Suppressor macrophage treated with lipopolysaccharide for 1 hour (primary cell): ENCODE results near the gene RAMP1.

Experiments used
- DNase-seq, 3 donors: peaks; one replicate each; pipeline ENCODE4 v3.0.0-alpha.2; 2020 to 2022

Gene RAMP1

DNA sequence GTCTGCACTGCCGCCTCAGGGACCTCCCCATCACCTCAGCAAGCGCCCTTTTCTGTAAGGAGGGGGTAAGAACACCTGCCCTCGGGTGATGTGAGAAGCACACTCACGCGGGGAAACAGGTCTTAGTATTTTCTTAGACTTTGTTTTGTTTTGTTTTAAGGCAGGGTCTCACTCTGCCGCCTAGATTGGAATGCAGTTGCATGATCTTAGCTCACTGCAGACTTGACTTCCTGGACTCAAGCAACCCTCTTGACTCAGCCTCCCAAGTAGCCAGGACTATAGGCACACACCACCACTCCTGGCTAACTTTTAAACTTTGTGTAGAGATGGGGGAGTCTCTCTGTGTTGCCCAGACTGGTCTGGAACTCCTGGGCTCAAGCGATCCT, 37.1 kb downstream of the RAMP1 start:
- no peak for DNase-seq

DNA sequence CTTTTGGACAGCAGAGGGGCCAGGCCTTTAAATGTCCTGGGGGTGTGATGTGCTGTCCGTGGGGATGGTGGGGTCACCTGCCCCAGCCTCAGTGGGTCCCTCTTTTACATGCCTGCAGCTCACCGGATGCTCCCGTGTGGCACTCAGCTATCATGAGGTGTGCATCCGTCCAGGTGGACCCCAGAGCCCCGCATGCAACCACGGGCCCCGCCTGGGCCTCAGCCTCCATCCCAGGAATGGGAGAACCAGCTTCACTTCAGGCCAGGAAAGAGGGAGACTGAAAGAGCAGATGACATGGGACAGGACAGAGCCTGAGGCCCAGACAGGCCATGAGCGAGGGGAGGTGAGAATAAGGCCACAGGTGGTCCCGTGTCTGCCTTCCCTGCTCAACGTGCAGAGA, 37.5 kb downstream of the RAMP1 start:
- no peak for DNase-seq

DNA sequence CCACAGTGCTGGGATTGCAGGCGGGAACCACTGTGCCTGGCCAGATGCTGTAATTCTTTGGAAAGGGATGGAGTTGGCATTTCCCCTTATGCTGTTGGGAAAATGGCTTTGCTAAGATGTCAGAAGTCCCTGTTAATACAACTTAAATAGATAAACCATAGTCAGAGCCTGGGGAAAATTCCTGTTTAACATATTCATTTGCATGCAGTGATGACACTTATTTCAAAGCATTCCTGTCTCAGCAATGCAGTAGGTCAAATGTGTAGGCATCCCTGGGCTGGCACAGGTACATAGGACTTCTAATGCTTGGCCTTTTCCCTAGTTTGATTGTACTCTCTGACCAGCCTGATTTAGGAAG, 38.6 kb downstream of the RAMP1 start:
- DNase-seq, result peak in 1 of 3 donors; percentile 46

DNA sequence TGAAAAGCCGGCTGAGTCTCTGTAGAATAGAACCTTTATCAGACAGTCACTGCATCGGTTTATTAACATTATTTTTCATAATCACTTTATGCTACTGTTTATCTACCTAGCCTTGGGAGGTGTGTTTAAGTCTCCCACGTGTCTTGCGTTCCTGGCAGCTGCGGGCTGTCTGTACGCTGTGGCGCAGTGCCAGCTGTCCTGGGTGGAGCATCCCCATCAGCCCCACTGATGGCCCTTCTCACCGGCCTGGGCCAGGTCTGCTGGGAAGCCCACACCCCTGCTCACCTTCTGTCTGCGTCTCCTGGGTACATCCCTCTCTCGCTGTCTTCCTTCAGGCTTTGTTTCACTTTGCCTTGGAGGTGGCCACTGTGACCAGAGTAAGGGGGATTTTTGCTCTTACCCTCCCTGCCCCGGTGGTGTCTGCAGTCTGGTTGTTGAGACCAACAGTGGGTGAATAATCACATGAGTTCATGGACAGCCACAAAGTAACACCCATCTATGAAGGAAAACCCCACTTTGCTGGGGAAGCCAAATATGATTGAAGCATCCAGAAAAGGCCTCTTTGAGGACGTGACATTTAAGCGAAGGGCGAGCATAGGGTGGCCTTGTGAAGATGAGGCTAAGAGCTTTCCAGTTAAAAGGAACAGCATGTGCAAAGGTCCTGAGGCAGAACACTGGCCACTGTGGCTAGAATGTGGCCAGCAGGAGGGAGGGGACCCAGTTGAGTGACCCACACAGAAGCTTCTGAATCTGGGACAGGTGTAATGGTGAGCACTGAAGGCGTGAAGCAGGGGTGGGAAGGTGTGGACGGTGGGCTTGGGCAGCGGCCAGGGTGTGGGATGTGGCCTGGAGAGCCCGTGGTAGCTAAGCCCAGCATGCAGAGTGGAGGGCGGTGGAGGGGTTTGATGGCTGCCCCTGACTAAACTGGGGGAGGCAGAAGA, 41.7 kb downstream of the RAMP1 start:
- peak in 2 of 3 donors; percentile 14 to 38 for DNase-seq

DNA sequence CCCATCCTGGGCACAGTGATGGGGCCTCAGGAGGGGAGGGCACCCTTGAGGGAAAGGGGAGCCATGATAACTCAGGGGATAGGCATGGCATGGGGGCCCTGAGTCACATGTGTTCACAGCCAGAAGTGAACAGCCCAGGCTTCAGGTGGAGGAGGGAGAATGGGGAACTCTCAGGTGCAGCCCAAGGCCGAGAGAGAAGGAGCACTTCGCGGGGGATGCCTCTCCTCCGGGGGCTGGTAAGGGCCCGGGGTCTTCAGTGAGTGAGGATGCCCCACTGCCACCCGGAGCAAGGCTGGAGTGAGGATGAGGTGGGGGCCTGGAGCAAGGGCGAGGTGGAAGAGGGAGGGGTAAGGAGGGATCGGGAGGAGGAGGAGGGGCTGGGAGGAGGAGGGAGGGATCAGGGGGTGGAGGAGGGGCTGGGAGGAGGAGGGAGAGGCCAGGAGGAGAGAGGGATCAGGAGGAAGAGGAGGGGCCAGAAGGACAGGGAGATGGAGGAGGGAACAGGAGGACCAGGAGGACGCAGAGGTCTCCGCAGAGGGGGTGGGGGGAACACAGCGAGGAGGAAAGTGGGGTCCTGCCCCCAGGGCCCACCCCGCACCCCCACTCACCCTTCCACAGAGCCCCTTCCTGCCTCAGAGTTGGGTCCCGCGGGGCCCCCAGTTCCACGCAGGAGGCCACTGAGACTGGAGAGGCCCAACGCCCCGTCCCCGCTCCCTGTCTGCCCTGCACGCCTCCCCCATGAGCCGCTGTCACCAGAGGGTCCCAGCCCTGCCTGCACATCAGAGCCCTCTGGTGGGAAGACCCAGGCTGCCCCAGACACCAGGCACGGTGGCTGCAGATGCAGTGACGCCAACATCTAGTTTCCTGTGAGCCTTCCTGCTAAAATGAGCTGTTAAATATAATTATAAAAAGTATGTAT, 42.8 kb downstream of the RAMP1 start:
- no peak for DNase-seq

DNA sequence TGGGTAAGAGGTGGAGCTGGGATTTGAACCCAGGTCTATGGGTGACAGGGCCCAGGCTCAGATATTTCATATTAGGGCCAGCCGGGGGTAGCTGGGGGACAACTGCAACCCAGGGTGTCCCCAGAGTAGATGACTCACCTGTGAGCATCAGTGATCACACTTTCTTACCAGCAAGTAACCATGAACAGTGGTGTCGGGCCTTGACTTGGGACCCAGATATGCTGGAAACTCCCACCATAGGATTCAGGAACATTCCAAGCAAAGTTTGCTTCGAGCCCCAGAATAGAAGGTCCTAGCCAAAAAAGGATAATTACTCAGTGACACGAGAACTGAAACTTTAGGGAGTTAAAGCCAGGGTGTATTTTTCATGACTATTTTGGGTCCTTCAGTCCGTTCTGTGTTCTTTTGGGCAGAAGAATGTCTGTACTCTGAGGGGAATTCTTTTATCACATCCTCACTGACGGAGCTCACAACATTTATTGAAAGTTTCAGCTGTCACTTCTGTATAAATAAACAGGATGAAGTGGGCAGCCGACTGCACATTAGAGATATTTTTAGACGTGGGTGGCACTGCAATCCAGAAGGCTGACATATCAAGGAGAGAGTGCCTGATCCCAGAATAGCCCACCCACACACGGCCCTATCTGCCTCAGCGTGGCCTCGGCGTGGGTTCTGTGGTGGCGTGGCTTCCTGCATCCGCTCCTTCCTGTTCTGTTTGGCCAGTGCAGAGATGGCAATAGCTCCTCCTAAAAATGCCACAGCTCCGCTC, 45.6 kb downstream of the RAMP1 start:
- peak; percentile 89 to 93 (median 91) for DNase-seq

DNA sequence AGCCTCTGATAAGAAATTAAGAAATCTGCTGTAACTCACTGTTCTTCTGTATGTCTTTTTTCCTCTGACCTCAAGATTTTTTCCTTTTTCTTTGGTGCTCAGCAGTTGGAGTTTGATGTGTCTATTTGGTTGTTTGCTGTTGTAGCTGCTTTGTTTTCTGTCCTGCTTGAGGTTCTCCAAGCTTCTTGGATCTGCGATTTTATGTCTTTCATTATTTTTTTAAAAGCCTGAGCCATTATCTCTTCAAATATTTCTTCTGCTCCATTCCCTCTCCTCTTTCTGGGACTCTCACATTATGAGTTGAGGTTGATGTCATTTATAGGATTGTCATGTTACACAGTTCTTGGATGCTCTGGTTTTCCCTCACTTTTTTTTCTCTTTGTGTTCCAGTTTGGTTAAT, 47.7 kb downstream of the RAMP1 start:
- no peak for DNase-seq

DNA sequence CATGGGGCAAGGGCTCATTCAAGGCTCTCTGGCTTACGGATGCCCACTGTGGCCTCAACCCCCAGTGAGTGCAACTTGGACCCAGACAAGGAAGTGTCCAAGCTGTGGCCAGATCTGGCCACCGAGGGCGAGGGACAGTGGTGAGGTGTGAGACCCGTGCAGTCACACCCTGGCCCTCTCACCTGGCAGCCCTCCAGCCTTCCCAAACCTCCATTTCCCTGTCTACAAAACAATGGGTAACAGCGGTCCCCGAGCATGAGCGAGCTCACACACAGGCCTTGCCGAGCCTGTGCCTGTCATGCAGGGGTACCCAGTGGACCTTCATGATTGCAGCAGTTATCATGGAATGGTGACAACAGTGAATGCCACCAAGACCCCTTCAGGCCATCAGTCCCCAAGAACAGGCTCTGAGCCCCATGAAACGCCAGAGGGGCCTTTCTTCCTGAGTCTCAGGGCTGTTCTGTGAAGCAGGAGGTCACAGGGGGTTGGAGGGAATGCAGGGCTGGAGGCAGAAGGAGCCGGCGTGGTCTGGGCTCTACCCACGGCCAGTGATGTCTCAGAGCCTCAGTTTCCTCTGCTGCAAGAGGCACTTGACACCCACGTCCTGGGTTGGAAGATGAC, 49.8 kb downstream of the RAMP1 start:
- DNase-seq, result no peak

DNA sequence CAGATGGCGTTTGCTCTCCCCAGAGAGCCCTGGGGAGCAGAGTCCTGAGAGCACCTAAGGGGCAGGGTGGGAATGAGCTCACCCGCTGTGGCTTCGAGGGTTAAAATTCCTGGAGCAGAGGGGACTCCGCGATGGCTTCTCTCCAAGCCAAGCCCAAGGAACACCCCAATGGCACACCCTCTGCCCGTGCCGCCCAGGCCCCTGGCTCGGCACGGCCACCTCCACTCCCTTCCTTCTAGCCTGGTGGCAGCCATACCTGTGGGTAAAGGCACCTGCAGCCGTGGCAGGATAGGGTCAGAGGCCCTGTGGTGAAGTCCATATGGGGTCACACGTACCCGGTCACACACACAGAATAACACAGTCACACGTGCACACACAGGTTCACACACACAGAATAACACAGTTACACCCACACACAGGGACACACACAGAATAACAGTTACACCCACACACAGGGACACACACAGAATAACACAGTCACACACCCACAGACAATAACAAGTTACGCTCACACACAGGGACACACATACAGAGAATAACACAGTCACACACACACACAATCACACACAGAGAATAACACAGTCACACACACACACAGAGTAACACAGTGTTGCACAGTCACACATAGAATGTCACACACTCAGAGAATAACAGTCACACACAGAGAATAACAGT, 50.5 kb downstream of the RAMP1 start:
- no peak for DNase-seq

DNA sequence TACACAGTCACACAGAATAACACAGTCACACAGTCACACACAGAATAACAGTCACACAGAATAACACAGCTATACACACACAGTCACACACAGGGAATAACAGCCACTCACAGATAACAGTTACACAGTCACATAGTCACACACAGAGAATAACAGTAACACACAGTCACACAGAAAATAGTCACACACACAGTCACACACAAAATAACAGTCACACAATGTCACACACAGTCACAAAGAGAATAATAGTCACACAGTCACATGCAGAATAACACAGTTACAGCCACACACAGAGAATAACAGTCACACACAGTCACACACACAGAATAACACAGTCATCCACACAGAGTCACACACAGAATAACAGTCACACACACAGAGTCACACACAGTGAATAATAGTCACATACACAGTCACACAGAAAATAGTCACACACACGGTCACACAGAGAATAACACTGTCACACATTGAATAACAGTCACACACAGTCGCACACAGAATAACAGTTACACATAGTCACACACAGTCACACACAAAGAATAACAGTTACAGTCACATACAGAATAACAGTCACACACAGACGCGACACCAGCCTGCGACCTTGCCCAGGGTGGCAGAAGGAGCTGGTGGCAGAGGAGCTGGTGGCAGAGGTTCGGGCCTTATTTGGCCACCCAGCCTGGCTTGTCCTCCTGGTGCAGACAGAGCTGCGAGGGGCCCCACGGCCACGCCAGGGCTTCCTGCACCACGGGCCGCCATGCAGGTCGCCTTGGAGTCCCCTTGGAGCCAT, 51.3 kb downstream of the RAMP1 start:
- DNase-seq, result no peak

DNA sequence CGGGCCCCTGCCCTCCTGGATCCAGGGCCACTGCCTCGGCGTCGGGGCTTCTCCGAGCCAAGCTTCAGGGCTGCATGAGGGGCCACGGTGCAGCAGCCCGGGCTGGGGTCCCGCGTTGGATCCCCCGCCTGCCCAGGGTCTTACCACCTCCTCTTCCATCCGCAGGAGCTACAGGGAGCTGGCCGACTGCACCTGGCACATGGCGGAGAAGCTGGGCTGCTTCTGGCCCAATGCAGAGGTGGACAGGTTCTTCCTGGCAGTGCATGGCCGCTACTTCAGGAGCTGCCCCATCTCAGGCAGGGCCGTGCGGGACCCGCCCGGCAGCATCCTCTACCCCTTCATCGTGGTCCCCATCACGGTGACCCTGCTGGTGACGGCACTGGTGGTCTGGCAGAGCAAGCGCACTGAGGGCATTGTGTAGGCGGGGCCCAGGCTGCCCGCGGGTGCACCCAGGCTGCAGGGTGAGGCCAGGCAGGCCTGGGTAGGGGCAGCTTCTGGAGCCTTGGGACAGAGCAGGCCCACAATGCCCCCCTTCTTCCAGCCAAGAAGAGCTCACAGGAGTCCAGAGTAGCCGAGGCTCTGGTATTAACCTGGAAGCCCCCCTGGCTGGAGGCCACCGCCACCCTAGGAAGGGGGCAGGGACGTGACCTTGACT, 52.1 kb downstream of the RAMP1 start:
- DNase-seq, result no peak

DNA sequence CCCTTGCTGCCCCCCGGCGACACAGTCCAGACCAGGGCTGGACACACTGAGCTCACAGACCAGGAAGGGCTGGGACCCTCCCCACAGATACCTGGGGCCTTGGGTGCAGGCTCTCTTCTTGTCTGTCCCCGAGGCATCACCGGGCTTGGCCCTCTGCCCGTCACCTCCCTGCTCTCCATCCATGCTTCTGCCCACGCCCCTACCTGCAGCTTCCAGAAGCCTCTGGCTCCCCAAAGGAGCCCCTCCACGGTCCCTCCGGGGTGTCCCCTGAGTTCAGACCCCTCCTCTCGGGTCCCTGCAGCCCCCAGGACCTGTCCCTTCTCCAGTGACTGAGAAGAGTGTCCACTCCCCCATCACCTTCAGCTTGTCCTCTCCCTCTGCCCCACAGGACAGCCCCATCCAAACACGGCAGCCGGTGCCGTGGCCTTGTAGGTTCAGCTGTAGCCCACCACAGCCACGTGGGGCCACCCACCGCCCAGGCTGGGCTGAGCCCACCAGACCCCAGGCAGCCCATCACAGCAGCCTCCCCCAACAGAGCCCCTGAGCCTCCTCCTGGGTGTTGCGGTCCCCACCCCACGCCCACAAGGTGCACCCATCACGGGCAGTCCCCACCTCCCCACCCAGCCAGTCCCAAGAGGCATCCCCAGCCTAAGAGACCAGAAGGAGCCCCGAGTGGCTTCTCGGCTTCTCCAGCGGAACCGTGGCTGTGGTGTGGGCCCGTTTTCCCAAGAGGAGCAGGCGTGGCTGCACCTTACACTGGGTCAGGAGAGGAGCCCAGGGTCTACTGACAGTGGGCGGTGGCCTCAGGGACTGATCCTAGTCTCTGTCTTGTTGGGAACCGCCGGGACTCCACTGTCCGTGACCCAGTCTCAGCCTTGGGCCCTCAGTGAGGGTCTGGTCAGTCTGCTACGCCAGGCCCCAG, 53.1 kb downstream of the RAMP1 start:
- no peak for DNase-seq

DNA sequence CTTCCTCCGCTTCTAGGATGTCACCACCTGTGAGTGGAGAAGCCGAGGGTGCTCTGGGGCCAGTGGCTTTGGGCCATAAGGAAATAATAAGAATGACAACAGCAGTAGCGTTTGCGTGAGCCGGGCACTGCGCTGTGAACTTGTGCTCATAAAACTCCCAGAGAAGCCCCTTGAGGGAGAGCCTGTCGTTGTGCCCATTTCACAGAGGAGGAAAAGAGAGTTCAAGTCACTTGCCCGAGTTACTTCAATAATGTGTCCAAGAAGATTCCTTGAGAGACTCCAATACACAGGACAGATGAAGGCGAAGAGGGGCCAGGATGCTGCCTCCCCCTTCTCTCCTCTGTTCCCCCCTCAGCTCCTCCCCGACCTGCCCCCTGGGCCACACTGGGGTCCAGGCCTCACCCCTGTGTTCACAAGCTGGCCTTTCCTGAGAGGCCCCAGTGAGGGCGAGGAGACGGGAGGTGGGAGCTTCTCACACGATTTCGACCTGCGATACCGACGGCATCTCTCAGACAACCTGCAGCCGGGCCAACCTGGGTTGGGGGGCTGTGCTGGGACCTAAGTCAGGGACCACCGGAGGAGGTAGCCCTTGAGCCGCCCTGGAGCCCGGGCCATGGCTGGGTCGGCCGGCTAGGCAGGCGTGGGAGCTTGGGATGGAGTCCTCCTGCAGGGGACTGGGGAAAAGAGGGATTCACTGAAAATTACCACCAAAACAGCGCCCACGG, 53.9 kb downstream of the RAMP1 start:
- DNase-seq, result no peak

DNA sequence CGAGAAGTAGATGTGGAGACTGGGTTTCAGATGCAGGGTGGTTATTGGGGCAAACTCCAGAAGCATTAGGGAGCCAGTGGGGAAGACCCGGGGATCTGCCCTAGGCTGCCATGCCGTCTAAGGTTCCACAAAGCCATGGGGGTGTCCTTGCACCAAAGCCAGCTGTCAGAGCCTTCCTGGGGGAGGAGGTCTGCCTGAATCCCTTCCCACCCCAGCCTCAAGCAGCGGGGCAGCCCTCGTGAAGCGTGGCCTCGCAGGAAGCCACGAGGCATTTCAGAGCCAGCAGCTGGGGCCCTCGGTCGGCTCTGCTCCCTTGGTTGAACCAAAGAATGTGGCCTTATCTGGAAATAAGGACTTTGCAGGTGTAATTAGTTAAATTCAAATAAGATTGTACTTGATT, 56.2 kb downstream of the RAMP1 start:
- no peak for DNase-seq

DNA sequence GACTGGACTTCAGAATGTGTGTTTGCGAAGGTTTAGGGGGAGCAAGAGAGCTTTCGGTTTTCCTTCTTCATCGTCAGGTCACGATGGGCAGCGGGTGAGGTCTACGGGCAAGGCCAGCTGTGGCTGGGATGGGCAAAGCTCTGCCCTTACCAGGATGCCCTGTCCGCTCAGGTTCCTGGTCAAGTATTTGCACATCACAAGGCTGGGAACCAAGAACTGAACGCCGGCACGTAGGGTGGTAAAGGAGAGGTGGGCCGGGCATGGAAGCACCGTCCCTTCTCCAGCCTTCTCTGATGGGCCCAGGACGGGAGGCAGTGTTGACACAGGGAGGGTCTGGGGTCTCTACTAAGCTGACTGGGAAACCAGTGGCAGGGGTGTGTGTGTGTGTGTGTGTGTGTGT, 56.9 kb downstream of the RAMP1 start:
- no peak for DNase-seq

DNA sequence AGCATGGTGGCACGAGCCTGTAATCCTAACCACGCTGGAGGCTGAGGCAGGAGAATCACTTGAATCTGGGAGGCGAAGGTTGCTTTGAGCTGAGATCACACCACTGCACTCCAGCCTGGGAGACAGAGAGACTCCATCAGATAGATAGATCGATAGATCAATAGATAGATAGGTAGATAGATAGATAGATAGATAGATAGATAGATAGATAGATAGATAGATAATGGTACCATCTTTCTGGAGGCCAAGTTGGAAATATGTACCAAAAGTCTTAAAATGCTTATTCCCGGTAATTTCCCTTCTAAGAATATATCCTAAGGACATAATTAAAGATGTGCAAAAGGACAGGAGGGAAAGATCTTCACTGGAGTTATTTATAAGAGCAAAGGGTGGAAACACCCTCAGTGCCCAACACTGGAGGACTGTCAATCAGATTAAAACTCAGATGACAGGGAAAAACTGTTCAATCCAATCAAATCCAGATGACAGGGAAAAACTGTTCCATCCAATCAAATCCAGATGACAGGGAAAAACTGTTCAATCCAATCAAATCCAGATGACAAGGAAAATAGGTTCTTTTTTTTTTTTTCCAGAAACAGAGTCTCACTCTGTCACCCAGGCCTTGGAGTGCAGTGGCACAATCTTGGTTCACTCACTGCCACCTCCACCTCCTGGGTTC, 58.4 kb downstream of the RAMP1 start:
- DNase-seq, result no peak

DNA sequence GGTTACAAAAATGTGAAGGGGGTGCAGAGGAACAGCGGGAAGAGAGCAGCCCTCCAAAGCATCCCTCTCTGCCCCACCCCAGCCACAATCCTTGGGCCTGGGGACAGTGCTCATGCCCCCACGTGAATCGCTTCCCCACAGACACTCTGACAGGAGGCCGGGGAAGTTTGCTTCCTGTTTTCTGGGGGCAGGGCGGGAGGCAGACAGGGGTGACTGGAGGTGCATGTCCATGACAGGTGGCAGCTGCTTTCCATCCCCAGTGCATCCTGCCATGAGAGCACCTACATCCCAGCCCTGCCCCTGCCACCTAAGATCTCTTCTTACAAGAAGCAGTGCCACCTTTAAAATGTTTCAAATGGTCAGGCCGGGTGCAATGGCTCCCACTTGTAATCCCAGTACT, 60.2 kb downstream of the RAMP1 start:
- peak; percentile 41 to 58 (median 43) for DNase-seq

DNA sequence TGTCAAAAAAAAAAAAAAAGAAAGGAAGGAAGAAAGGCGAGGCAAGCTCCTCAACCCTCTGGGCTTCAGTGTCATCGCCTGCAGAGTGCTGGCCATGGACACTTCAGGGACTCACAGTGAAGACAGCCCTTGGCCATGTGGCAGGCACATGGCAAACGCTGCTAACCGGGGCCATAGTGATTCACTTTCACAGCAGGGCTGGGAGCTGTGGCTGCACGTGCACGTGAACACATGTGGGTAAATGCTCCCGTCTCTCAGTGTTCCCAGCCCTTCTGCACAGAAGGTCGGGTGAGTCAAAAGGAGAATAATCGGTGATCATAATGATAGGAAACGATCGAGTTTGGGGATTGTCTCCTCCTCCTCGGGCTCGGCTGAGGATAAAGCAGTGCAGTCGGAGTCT, 61.2 kb downstream of the RAMP1 start:
- DNase-seq, result no peak
